HG03460 (cell line): ENCODE data around the gene PIBF1.
A peak's percentile ranks its signal among the peaks of the same experiment; 100 is the strongest.
"Not testable (repeated sequence)": the region's sequence is repeated elsewhere in the genome, so short reads cannot be mapped to it uniquely, and the experiment has no call there.

Source experiments
- ATAC-seq: cut with Tn5 transposase; IDR thresholded peaks from one replicate; pipeline ENCODE4 v1.9.1; 2021; ENCODE audit not compliant: unreplicated experiment

The PIBF1 gene

DNA sequence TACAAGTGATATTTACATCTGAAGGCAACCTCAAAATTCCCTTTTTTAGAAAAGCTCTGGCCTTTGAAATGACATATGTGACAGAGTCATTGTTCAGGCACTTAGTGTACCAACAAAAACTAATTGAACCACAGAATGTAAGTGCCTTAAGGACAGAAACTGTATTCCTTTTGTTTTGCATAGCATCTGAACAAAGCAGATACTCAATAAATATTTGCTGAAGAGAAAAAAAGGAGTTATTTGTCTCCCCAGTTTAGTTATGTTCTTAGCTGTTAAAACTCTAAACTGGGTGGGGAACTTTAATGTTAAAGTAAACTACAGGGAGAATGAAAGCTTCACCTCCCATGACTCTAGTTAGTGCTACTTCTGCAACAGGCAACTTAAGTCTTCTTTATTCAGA, 220.0 kb downstream of the PIBF1 start:
- ATAC-seq, result no peak

- ATAC-seq, result no peak
These were observed 229.8 kb downstream of the PIBF1 start for GRCh38 chr13:73011751-73012150.

DNA sequence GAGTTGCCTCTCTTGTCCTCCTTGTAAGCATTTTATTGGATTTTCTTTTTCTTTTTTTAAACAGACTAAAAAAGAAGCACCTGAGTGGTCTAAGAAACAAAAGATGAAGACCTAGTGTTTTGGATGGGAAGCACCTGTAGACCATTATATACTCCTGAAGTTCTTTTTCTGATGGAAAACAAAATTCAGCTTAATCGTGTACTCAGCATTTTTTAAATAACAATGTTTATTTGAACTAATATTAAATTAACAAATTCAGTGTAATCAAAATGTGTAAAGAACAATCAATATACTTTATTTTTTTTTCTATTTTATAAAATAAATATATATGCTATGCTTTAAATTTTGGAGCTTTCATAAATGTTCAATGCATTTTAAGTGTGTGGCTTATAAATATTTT, 233.9 kb downstream of the PIBF1 start:
- ATAC-seq, result no peak

DNA sequence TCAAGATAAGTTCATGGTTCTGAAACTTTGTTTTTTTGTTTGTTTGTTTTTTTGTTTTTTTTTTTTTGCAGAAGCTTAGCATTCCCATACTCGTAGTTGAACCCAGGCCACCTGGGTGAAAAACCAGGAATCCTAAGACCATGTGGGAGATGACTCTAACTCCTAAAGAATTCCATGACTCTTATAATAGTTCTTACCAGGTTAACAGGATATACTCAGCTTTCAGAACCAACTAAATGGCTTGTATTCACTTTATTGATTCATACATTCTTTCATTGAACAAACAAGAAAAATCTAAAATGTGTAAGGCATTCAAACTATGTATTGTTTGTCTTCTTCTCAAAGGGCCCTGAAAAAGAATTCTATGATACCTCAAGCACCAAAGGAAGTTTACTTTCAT, 236.4 kb downstream of the PIBF1 start:
- ATAC-seq, result no peak

DNA sequence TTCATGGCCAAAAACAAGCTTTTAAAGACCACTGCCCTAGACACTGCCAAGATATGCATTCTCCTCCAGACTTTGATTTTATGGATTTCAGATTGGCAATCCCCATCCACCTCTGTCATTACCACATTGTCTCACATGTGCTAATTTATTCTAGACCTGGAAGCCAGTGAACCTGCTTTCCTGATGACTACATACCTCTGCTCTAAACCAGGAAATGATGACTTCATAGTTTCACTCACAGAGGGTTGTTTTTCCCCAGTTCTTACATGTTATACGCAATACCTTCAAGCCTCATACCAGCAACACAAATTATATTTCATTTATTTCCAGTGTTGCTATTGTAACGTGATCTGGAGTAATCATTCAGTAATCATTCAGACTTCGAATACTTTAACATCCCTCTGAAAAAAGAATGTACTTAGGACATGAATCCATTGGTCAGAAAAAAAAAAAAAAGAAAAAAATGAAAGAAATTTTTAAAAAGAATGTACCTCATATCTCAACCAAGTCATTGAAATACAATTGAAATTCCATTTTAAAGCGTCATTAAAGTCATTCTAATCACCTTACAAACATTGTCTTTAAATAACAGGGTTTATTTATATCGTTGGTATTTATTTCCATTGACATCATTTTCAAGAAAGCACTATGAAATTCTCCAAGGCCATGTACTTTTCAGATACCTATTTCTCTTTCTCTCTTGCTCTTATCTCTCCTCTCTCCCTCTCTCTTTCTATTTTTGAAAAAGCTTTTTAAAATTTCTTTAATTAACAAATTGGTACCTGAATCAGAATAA, 243.5 kb downstream of the PIBF1 start:
- ATAC-seq, result no peak

GRCh38 chr13:73034901-73035300, 253.0 kb downstream of the PIBF1 start:
- ATAC-seq, result no peak

- no peak for ATAC-seq
These were observed 253.7 kb downstream of the PIBF1 start for GRCh38 chr13:73035660-73036059.

DNA sequence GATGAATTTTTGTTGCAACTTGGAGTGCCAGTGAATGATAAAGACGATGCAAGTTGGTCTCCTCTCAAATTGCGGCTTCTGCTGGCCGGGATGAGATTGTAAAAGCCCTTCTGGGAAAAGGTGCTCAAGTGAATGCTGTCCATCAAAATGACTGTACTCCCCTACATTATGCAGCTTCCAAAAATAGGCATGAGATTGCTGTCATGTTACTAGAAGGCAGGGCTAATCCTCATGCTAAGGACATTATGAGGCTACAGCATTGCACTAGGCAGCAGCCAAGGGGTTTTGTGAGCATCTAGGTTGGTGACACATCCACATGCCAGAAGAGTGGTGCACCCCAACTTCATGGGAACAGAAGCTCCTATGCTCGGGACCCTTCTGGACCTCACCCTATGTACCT, 254.6 kb downstream of the PIBF1 start:
- ATAC-seq, result no peak

- ATAC-seq, result no peak
These were observed 256.1 kb downstream of the PIBF1 start for GRCh38 chr13:73038064-73038463.

DNA sequence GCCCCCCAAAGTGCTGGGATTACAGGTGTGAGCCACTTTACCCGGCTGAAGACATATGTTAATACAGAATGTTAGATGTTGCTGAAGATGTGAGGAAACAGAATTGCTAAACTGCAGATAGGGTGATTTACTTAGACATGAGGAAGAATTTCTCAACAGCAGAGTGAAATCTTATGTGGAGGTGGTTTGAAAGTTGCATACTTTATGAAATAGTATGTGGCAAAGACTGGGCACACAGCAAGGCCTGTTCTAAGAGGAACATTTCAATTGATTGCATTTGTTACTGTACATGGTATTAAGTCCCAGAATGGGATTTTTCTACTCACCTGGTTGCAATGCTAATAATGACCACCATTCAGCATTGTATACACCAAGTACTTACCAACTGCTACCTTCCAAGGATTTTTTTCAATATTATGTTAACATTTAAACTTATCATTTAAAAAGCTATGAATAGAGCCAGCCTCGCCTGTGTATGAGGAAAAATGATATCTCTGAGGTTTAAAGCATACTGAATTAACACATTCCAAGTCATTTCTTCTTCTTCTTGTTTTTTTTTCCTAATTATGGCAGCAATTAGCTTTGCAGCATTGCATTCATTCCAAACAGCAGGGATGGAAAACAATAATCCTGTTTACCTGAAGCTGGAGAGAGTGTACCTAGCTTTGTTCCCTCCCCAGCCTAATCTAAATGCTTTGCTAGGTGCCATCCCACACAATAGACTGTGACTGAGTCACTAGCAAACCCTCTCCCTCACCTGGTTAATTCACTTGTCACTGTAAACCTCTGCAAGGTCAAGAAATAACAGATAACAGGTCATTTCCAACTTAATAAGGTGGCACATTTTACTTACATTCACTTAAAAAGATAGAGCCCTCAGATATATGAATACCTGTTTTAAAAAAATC, 257.5 kb downstream of the PIBF1 start:
- ATAC-seq, result no peak

- no peak for ATAC-seq
These were observed 258.6 kb downstream of the PIBF1 start for GRCh38 chr13:73040484-73040883.

DNA sequence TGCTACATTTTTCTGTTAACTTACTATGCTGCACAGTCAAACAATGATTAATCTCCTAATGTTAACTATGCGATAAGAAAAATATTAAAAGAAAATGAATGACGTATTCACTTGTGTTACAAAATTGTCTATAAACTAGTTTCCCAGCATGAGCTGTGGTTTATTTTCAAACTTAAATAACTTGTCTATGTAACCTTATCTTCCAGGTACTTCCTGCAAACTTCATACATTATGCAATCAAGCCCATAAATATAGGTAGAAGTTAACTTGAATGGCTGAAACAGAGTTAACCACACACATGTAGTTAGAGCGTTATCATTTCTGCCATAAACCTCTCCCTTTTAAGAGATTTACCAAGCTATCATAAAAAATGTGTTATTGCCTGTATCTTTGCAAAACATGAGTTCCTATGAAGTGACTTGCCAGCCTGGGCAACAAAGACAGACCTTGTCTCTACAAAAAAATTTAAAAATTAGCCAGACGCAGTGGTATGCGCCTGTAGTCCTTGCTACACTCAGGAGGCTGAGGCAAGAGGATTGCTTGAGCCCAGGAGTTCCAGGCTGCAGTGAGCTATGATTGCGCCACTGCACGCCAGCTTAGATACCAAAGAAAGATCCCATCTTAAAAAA, 259.1 kb downstream of the PIBF1 start:
- ATAC-seq, result no peak

- ATAC-seq, result no peak
These were observed 263.1 kb downstream of the PIBF1 start for GRCh38 chr13:73045031-73045430.

- not testable (repeated sequence) for ATAC-seq
These were observed 266.7 kb downstream of the PIBF1 start for GRCh38 chr13:73048615-73049014.

GRCh38 chr13:73054712-73055111, 272.8 kb downstream of the PIBF1 start:
- ATAC-seq, result no peak

DNA sequence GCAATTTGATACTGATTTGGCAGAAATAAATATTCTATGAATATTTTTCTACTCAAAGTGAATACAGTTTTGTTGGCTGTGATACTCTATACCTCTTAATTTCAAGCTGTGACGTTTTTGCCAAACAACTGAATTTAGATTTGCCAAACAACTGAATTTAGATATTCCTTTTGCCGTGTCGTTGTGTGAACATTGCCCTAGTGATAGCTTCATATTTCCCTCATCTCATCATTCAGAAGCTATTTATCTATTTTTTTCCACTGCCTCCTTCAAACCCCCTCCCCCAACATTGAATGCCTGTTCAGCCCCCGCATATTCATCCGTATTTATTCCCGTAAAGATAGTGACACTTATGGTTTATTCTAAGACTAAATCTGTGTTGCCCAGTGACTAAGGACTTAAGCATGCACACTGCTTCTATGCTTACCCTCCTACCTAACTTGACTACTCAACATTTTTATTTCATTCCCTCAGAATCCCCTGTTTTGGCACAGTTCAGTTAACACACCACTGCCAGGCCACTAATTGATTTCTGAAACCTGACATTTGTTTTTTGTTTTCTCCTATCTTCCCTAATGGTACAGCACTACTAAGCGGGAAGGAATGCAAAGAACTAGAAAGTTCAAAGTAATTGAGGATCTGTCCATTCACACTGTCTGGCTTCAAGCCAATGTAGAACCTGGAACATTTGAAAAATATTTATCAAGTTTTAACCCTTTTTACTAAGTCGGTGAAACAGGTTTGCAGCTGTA, 274.1 kb downstream of the PIBF1 start:
- no peak for ATAC-seq

- no peak for ATAC-seq
These were observed 274.6 kb downstream of the PIBF1 start for GRCh38 chr13:73056565-73056962.

- no peak for ATAC-seq
These were observed 275.5 kb downstream of the PIBF1 start for GRCh38 chr13:73057284-73058063.

GRCh38 chr13:73058064-73058313, 276.1 kb downstream of the PIBF1 start:
- no peak for ATAC-seq

GRCh38 chr13:73058432-73058735, 276.5 kb downstream of the PIBF1 start:
- peak; percentile 12 for ATAC-seq
